HCT116 (cell line): ENCODE data around the gene PWWP2B. TPM values are rescaled to one million over a fixed set of nuclear protein-coding genes. Genes with fewer than 3 reads are reported as not detected.

Source experiments
- ATAC-seq: fragments of 200-7000 bp; cut with Tn5 transposase; 2 replicates; pipeline ENCODE4 v1.9.1; 2020; ENCODE audit warnings: mild to moderate bottlenecking, moderate library complexity
- BruUV-seq: library from RNA; stranded (reverse); fragments of 400-500 nt; replicated peaks from 2 replicates; lab custom pipeline; 2021; lab: Mats Ljungman, UMichigan
- CTCF ChIA-PET: fragments of 300-600 bp; sonication (Branson Sonifier 250); formaldehyde crosslinking; loops from one replicate; lab custom pipeline; 2021; ENCODE audit warnings: antibody characterized with exemption; lab: Charles Lee
- POLR2A ChIA-PET: fragments of 300-600, 350-600 bp; sonication (Branson Sonifier 250); formaldehyde crosslinking; loops from one replicate; lab custom pipeline; 2021; ENCODE audit warnings: antibody characterized with exemption; lab: Charles Lee
- RAD21 ChIA-PET, 2 experiments: fragments of 300-600 bp; sonication (Branson Sonifier 250); formaldehyde crosslinking; loops; one replicate each; lab custom pipeline; 2023; ENCODE audit warnings: low total read pairs in 2 of 2; ENCODE audit not compliant: uncharacterized antibody in 2 of 2, unreplicated experiment in 2 of 2, low non-redundant PET in 1 of 2; lab: Charles Lee
- DNase-seq: peaks from one replicate; pipeline ENCODE4 v3.0.0-alpha.2; 2010; ENCODE audit warnings: low read depth, low spot score
- H2AFZ ChIP-seq: fragments of 200-600 bp; shearing (Covaris generic), sonication (generic); 2 replicates; pipeline ENCODE4 v1.6.1; 2017; ENCODE audit warnings: low read depth, mixed run types, mixed read lengths, antibody characterized with exemption, low read length; ENCODE audit not compliant: poor library complexity, severe bottlenecking
- H3K27ac ChIP-seq: 2 replicates; pipeline ENCODE4 v1.5.1; 2012; ENCODE audit warnings: low read depth, low read length
- H3K27me3 ChIP-seq: fragments of 200-600 bp; sonication (generic); 2 replicates; pipeline ENCODE4 v1.6.1; 2016; ENCODE audit warnings: mixed run types, low read length, mixed read lengths; ENCODE audit not compliant: insufficient read depth
- H3K36me3 ChIP-seq, 2 experiments: fragments of 200-500 bp in 1 of 2; fragments of 200-600 bp in 1 of 2; sonication (Bioruptor generic) in 1 of 2; sonication (generic) in 1 of 2; 2 replicates each; pipeline versions ENCODE4 v1.5.1 to v1.6.1; 2014 to 2016; ENCODE audit warnings: low read length in 2 of 2, inconsistent platforms in 1 of 2, mixed read lengths in 1 of 2, mixed run types in 1 of 2; ENCODE audit not compliant: insufficient read depth in 2 of 2, control insufficient read depth in 1 of 2
- H3K4me1 ChIP-seq, 2 experiments: fragments of 200-600 bp in 1 of 2; sonication (generic) in 1 of 2; 2 replicates each; pipeline versions ENCODE4 v1.5.1 to v1.6.1; 2012 to 2017; ENCODE audit warnings: low read length in 2 of 2, inconsistent platforms in 1 of 2, mild to moderate bottlenecking in 1 of 2, mixed read lengths in 1 of 2, mixed run types in 1 of 2, moderate library complexity in 1 of 2; ENCODE audit not compliant: insufficient read depth in 2 of 2, control insufficient read depth in 1 of 2
- H3K4me2 ChIP-seq: fragments of 200-600 bp; sonication (generic); 2 replicates; pipeline ENCODE4 v1.6.1; 2017; ENCODE audit warnings: mixed run types, low read length, mixed read lengths
- H3K4me3 ChIP-seq, 2 experiments: fragments of 200-600 bp in 1 of 2; sonication (generic) in 1 of 2; replicated peaks in 1 of 2; 2 replicates each; pipeline ENCODE4 v1.5.1; 2011 to 2016; ENCODE audit warnings: low read length in 2 of 2, control low read depth in 1 of 2, low read depth in 1 of 2, mild to moderate bottlenecking in 1 of 2, mixed read lengths in 1 of 2, mixed run types in 1 of 2
- H3K79me2 ChIP-seq: fragments of 200-600 bp; sonication (generic); 2 replicates; pipeline ENCODE4 v1.6.1; 2017; ENCODE audit warnings: mild to moderate bottlenecking, mixed run types, low read length, moderate library complexity, mixed read lengths; ENCODE audit not compliant: insufficient read depth
- H3K9ac ChIP-seq: fragments of 200-600 bp; sonication (generic); 2 replicates; pipeline ENCODE4 v1.6.1; 2016; ENCODE audit warnings: low read length, mixed read lengths
- H3K9me2 ChIP-seq: fragments of 200-600 bp; sonication (generic), shearing (Covaris generic); 2 replicates; pipeline ENCODE4 v1.6.1; 2017; ENCODE audit warnings: mixed run types, mild to moderate bottlenecking, moderate library complexity; ENCODE audit not compliant: insufficient read depth
- H3K9me3 ChIP-seq, 2 experiments: fragments of 200-500 bp in 1 of 2; fragments of 200-600 bp in 1 of 2; sonication (Bioruptor generic) in 1 of 2; sonication (generic) in 1 of 2; 2 replicates each; pipeline ENCODE4 v1.6.1; 2014 to 2017; ENCODE audit warnings: low read length in 2 of 2, mixed read lengths in 2 of 2, inconsistent platforms in 1 of 2, low read depth in 1 of 2, mild to moderate bottlenecking in 1 of 2, mixed run types in 1 of 2, moderate library complexity in 1 of 2; ENCODE audit not compliant: control insufficient read depth in 1 of 2, insufficient read depth in 1 of 2
- H4K20me1 ChIP-seq: fragments of 200-600 bp; sonication (generic), shearing (Covaris generic); 2 replicates; pipeline ENCODE4 v1.6.1; 2017; ENCODE audit warnings: mixed run types, mild to moderate bottlenecking, moderate library complexity; ENCODE audit not compliant: insufficient read depth
- ATF3 ChIP-seq: IDR thresholded peaks from 2 replicates; pipeline ENCODE4 v1.6.1; 2012
- CBX3 ChIP-seq: IDR thresholded peaks from 2 replicates; pipeline ENCODE4 v1.6.1; 2012; ENCODE audit warnings: low read depth
- EGR1 ChIP-seq: IDR thresholded peaks from 2 replicates; pipeline ENCODE4 v1.6.1; 2012; ENCODE audit warnings: low read depth
- FOSL1 ChIP-seq: IDR thresholded peaks from 2 replicates; pipeline ENCODE4 v1.6.1; 2012; ENCODE audit warnings: low read depth
- JUND ChIP-seq: IDR thresholded peaks from 2 replicates; pipeline ENCODE4 v1.6.1; 2012
- MAX ChIP-seq: IDR thresholded peaks from 2 replicates; pipeline ENCODE4 v1.6.1; 2012
- POLR2A ChIP-seq: IDR thresholded peaks from 2 replicates; pipeline ENCODE4 v1.7.0; 2011; ENCODE audit warnings: borderline replicate concordance; ENCODE audit not compliant: insufficient read depth, insufficient read length; ENCODE audit errors: extremely low read depth
- POLR2AphosphoS5 ChIP-seq: IDR thresholded peaks from 2 replicates; pipeline ENCODE4 v1.6.1; 2011; ENCODE audit warnings: mild to moderate bottlenecking, low read depth, low read length, moderate library complexity
- SRF ChIP-seq: IDR thresholded peaks from 2 replicates; pipeline ENCODE4 v1.6.1; 2012; ENCODE audit warnings: low read depth
- TCF7L2 ChIP-seq: IDR thresholded peaks from 2 replicates; pipeline ENCODE4 v1.7.0; 2011; ENCODE audit warnings: borderline replicate concordance, inconsistent platforms; ENCODE audit not compliant: insufficient read depth, insufficient read length; ENCODE audit errors: extremely low read depth
- YY1 ChIP-seq: IDR thresholded peaks from 2 replicates; pipeline ENCODE4 v1.6.1; 2011; ENCODE audit warnings: low read length, low read depth, moderate library complexity, mild to moderate bottlenecking; ENCODE audit not compliant: insufficient replicate concordance; ENCODE audit errors: extremely low read depth
- ZFX ChIP-seq: fragments of 450-650 bp; IDR thresholded peaks from 2 replicates; pipeline ENCODE4 v1.6.1; 2017
- ZNF274 ChIP-seq: fragments of 200-500 bp; sonication (Bioruptor generic); IDR thresholded peaks from 2 replicates; pipeline ENCODE4 v1.6.1; 2014; ENCODE audit warnings: mild to moderate bottlenecking, low read depth, low read length, inconsistent platforms
- intact Hi-C: fragments of 100-400 bp; cut with micrococcal nuclease; formaldehyde crosslinking; loops from 2 replicates; pipeline ENCODE4 v1.10.0; 2022
- total RNA-seq: library from RNA; stranded (reverse); gene quantifications from one replicate; pipeline ENCODE4 v1.2.1, GENCODE V29; 2021; ENCODE audit not compliant: unreplicated experiment

PWWP2B gene
- total RNA-seq, 1 experiment from 2014 or later = 13.9 TPM

DNA sequence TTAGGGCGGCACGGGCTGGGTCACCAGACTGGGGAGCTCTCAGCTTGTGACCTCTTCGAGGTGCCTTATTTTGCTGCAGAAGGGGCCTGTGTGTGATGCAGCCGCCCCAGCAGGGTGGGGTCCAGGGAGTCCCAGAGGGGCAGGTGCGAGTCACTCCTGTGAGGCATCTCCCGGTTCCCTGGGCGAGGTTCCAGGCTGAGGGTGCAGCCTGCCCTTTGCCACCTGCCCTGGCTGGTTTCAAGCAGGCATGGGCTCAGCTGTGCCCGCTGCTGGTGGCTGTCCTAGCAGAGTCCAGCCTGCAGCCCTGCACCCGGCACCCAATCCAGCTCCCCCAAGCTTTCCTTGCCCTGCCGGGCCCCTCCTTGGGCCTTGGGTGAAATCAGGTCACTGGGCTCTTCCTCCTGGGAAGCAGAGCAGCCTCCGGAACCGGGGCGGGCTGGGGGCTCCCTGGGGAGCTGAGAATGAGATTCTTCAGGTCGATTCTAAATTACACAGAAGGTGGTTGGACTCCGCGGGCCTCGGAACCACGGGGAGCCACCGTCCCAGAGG is 64.8 kb downstream of the PWWP2B start:
- ChIA-PET POLR2A (no interaction called here), CTCF (no interaction called here), RAD21 (no interaction called here)
- intact Hi-C loops = no loop called here
- no peaks in the 10 kb centered on the region for H3K36me3 ChIP-seq
- H3K4me1 ChIP-seq = peaks cover 0 to 8% of the 10 kb centered on the region in 2 experiments; a peak in 1 of 4 replicates
- no peak overlapping the region for H3K4me2 ChIP-seq
- H3K9me2 ChIP-seq = no peaks in the 10 kb centered on the region
- H3K9ac ChIP-seq = no peak overlapping the region
- no peak for TF ChIP-seq EGR1
- no peak for TF ChIP-seq ZNF274
- TF ChIP-seq ZFX = no peak
- H3K27ac ChIP-seq = no peak overlapping the region
- no TSS peak for BruUV-seq
- no peaks in the 10 kb centered on the region for H3K79me2 ChIP-seq
- H3K4me3 ChIP-seq = no peak overlapping the region
- H2AFZ ChIP-seq = no peak overlapping the region
- no peaks in the 10 kb centered on the region for H3K9me3 ChIP-seq
- DNase-seq (no peak), ATAC-seq (no peak)
- H4K20me1 ChIP-seq = no peaks in the 10 kb centered on the region
- no peaks in the 10 kb centered on the region for H3K27me3 ChIP-seq

DNA sequence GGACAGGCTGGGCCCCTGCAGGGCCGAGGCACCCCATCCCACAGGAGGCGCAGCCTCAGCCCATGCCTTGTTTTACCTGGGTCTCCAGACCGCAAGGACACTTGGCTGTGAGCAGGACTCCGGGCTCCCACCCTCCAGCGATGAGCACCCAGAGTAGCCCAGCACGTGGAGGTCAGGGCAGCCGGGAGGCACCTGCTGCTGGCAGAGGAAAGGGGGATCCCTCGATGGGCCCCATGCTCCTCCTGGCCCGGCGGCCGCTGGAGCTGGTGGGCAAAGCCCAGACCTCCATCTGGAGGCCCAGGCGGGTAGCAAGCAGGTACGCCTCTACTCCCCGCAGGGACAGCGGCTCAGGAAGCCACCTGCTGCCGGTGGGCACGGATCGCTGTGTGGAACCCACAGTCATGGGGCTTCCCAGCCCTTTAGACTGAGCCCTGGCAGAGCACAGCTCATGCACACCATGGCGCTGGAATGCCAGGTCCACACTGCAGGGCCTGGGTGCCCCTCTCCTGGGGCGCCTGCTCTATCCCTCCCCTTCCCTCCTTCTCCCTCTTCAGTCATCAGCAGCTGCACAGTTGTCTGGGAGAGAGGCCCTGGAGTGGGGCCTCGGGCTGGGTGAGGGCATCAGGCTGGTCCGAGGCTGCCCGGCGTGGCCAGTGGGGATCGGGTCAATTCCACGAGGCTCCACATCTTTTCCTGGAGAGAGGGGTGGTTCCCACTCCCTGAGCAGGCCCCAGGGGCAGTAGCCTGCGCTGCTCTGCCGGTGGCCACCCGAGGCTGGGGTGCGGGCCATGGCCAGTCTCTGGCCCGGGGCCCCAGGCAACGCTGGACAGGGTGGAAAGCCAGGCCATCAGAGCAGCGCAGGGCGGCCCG is 65.7 kb downstream of the PWWP2B start:
- Histone ChIP-seq H3K4me2 (no peak overlapping the region), H3K36me3 (no peaks in the 10 kb centered on the region), H3K27me3 (no peaks in the 10 kb centered on the region), H3K4me3 (no peak overlapping the region), H3K27ac (no peak overlapping the region), H2AFZ (no peak overlapping the region), H3K4me1 (peaks cover 0 to 8% of the 10 kb centered on the region in 2 experiments; a peak in 1 of 4 replicates), H4K20me1 (no peaks in the 10 kb centered on the region), H3K9ac (no peak overlapping the region), H3K79me2 (no peaks in the 10 kb centered on the region), H3K9me3 (no peaks in the 10 kb centered on the region), H3K9me2 (no peaks in the 10 kb centered on the region)
- no TSS peak for BruUV-seq
- ChIA-PET POLR2A (no interaction called here), RAD21 (no interaction called here), CTCF (no interaction called here)
- ATAC-seq (no peak), DNase-seq (no peak)
- no peak for TF ChIP-seq SRF
- TF ChIP-seq JUND = no peak
- no peak for TF ChIP-seq POLR2AphosphoS5
- TF ChIP-seq MAX = no peak
- no peak for TF ChIP-seq YY1
- TF ChIP-seq CBX3 = no peak
- TF ChIP-seq POLR2A = no peak
- TF ChIP-seq FOSL1 = no peak
- no peak for TF ChIP-seq ZFX
- TF ChIP-seq ATF3 = no peak
- no peak for TF ChIP-seq TCF7L2
- no peak for TF ChIP-seq EGR1
- TF ChIP-seq ZNF274 = no peak
- intact Hi-C loops = no loop called here
